ENCODE measurements around the gene ZNF606. TPM values are rescaled to one million over a fixed set of nuclear protein-coding genes. Genes with fewer than 3 reads are reported as not detected.

The ZNF606 gene
- 9.6 and 19.9 TPM in 2 replicates for total RNA-seq

GRCh38 chr19:58002384-58003173 lies at the start of gene ZNF606:
Gene ZNF606 (minus strand): TSS chr19:58002820. CDS start chr19:58001319, 1,501 bp downstream.
- DNase-seq (ENCODE audit: low read depth) = peak; percentile 56

GRCh38 chr19:58052256-58052655 lies 49.6 kb upstream of the ZNF606 start:
- DNase-seq (ENCODE audit: low read depth) = no peak

- no peak for DNase-seq (ENCODE audit: low read depth)
Measured at GRCh38 chr19:58047672-58048071, 45.1 kb upstream of the ZNF606 start.

- no peak for DNase-seq (ENCODE audit: low read depth)
Measured at GRCh38 chr19:58046856-58047255, 44.2 kb upstream of the ZNF606 start.

GRCh38 chr19:58045411-58046050 lies 42.9 kb upstream of the ZNF606 start:
- no peak for DNase-seq (ENCODE audit: low read depth)

GRCh38 chr19:58044886-58045285 lies 42.3 kb upstream of the ZNF606 start:
- DNase-seq (ENCODE audit: low read depth) = no peak

GRCh38 chr19:58044391-58044790 lies 41.8 kb upstream of the ZNF606 start:
- no peak for DNase-seq (ENCODE audit: low read depth)

GRCh38 chr19:58042495-58043340 lies 40.1 kb upstream of the ZNF606 start:
- no peak for DNase-seq (ENCODE audit: low read depth)

GRCh38 chr19:58040751-58041525 lies 38.3 kb upstream of the ZNF606 start:
- no peak for DNase-seq (ENCODE audit: low read depth)

- DNase-seq (ENCODE audit: low read depth) = no peak
Measured at GRCh38 chr19:58038688-58039204, 36.1 kb upstream of the ZNF606 start.

- no peak for DNase-seq (ENCODE audit: low read depth)
Measured at GRCh38 chr19:58037927-58038687, 35.5 kb upstream of the ZNF606 start.

GRCh38 chr19:58035863-58036262 lies 33.2 kb upstream of the ZNF606 start:
- DNase-seq (ENCODE audit: low read depth) = no peak

- no peak for DNase-seq (ENCODE audit: low read depth)
Measured at GRCh38 chr19:58034477-58034793, 31.8 kb upstream of the ZNF606 start.

GRCh38 chr19:58033741-58034476 lies 31.3 kb upstream of the ZNF606 start, which contains the start of gene ZSCAN1:
Gene ZSCAN1 (plus strand): TSS chr19:58034025. CDS start chr19:58037837, 3,812 bp downstream.
- no peak for DNase-seq (ENCODE audit: low read depth)

- no peak for DNase-seq (ENCODE audit: low read depth)
Measured at GRCh38 chr19:58024661-58025060, 22.0 kb upstream of the ZNF606 start.

GRCh38 chr19:58022283-58022660 lies 19.7 kb upstream of the ZNF606 start:
- no peak for DNase-seq (ENCODE audit: low read depth)

GRCh38 chr19:58021541-58022282 lies 19.1 kb upstream of the ZNF606 start:
- DNase-seq (ENCODE audit: low read depth) = no peak

GRCh38 chr19:58020129-58020528 lies 17.5 kb upstream of the ZNF606 start:
- no peak for DNase-seq (ENCODE audit: low read depth)

- no peak for DNase-seq (ENCODE audit: low read depth)
Measured at GRCh38 chr19:58014141-58014540, 11.5 kb upstream of the ZNF606 start.
